Mesenchymal stem cell (in vitro differentiated cells and primary cell): Measurements from ENCODE around the gene PLA2G3.
A peak's percentile ranks its signal among the peaks of the same experiment; 100 is the strongest.

Source experiments
- DNase-seq: peaks from one replicate; pipeline ENCODE4 v3.0.0-alpha.2; 2013
- H2AFZ ChIP-seq: one replicate; pipeline ENCODE4 v1.6.1; 2013; ENCODE audit warnings: low read depth, mild to moderate bottlenecking, control low read depth, inconsistent platforms, low read length, moderate library complexity
- H2AK5ac ChIP-seq: 2 replicates; pipeline ENCODE4 v1.6.1; 2013; ENCODE audit warnings: low read length, moderate library complexity, mild to moderate bottlenecking, inconsistent platforms; ENCODE audit not compliant: severe bottlenecking
- H2BK120ac ChIP-seq: one replicate; pipeline ENCODE4 v1.6.1; 2013; ENCODE audit warnings: low read depth, mild to moderate bottlenecking, inconsistent platforms, low read length, moderate library complexity
- H2BK12ac ChIP-seq, 2 experiments: one replicate each; pipeline ENCODE4 v1.6.1; 2013; ENCODE audit warnings: inconsistent platforms in 2 of 2, low read length in 2 of 2, mild to moderate bottlenecking in 2 of 2, moderate library complexity in 2 of 2, control low read depth in 1 of 2
- H2BK15ac ChIP-seq: one replicate; pipeline ENCODE4 v1.6.1; 2013; ENCODE audit warnings: mild to moderate bottlenecking, low read depth, inconsistent platforms; ENCODE audit not compliant: poor library complexity, severe bottlenecking
- H2BK5ac ChIP-seq: 2 replicates; pipeline ENCODE4 v1.6.1; 2013; ENCODE audit warnings: low read depth, mild to moderate bottlenecking, low read length, control low read depth, inconsistent platforms; ENCODE audit not compliant: poor library complexity, severe bottlenecking
- H3K14ac ChIP-seq, 2 experiments: one replicate each; pipeline ENCODE4 v1.6.1; 2013; ENCODE audit warnings: inconsistent platforms in 2 of 2, low read length in 2 of 2, control low read depth in 1 of 2, mild to moderate bottlenecking in 1 of 2, moderate library complexity in 1 of 2
- H3K18ac ChIP-seq, 2 experiments: one replicate each; pipeline ENCODE4 v1.6.1; 2013; ENCODE audit warnings: inconsistent platforms in 2 of 2, low read length in 2 of 2, control low read depth in 1 of 2, low read depth in 1 of 2, mild to moderate bottlenecking in 1 of 2
- H3K23ac ChIP-seq, 2 experiments: one replicate each; pipeline ENCODE4 v1.6.1; 2013; ENCODE audit warnings: inconsistent platforms in 2 of 2, low read length in 2 of 2, mild to moderate bottlenecking in 2 of 2, moderate library complexity in 2 of 2, control low read depth in 1 of 2
- H3K27ac ChIP-seq: 2 replicates; pipeline ENCODE4 v1.5.1; 2013; ENCODE audit warnings: mild to moderate bottlenecking, moderate library complexity, low read length, control low read depth, inconsistent platforms; ENCODE audit not compliant: poor library complexity, severe bottlenecking
- H3K27me3 ChIP-seq, 2 experiments: 2 replicates each; pipeline versions ENCODE4 v1.6.1 to v1.7.0; 2013; ENCODE audit warnings: low read length in 2 of 2, mild to moderate bottlenecking in 2 of 2, moderate library complexity in 2 of 2, control low read depth in 1 of 2, inconsistent platforms in 1 of 2; ENCODE audit not compliant: control insufficient read depth in 1 of 2, insufficient read depth in 1 of 2
- H3K36me3 ChIP-seq, 2 experiments: 2 replicates each; pipeline versions ENCODE4 v1.6.1 to v1.7.0; 2013; ENCODE audit warnings: low read length in 2 of 2, control low read depth in 1 of 2, inconsistent platforms in 1 of 2, low read depth in 1 of 2, mild to moderate bottlenecking in 1 of 2; ENCODE audit not compliant: insufficient read depth in 2 of 2, control insufficient read depth in 1 of 2
- H3K4ac ChIP-seq, 2 experiments: one replicate each; pipeline ENCODE4 v1.6.1; 2013; ENCODE audit warnings: inconsistent platforms in 2 of 2, low read length in 2 of 2, mild to moderate bottlenecking in 2 of 2, moderate library complexity in 2 of 2, control low read depth in 1 of 2, low read depth in 1 of 2
- H3K4me1 ChIP-seq: 2 replicates; pipeline ENCODE4 v1.6.1; 2013; ENCODE audit warnings: low read depth, low read length, control low read depth; ENCODE audit not compliant: control insufficient read depth, insufficient read depth
- H3K4me2 ChIP-seq: 2 replicates; pipeline ENCODE4 v1.6.1; 2013; ENCODE audit warnings: low read length, mild to moderate bottlenecking, inconsistent platforms; ENCODE audit not compliant: poor library complexity, severe bottlenecking
- H3K4me3 ChIP-seq, 2 experiments: 2 replicates each; pipeline versions ENCODE4 v1.5.1 to v1.7.0; 2013; ENCODE audit warnings: low read length in 2 of 2, mild to moderate bottlenecking in 2 of 2, control low read depth in 1 of 2, low read depth in 1 of 2; ENCODE audit not compliant: insufficient read depth in 1 of 2
- H3K79me1 ChIP-seq: replicated peaks from 2 replicates; pipeline ENCODE4 v1.6.1; 2013; ENCODE audit warnings: mild to moderate bottlenecking, control low read depth, low read length, inconsistent platforms; ENCODE audit not compliant: poor library complexity, severe bottlenecking
- H3K9ac ChIP-seq: 2 replicates; pipeline ENCODE4 v1.7.0; 2013; ENCODE audit warnings: mild to moderate bottlenecking, low read length, moderate library complexity
- H3K9me3 ChIP-seq: 2 replicates; pipeline ENCODE4 v1.7.0; 2013; ENCODE audit warnings: mild to moderate bottlenecking, low read length; ENCODE audit not compliant: control insufficient read depth
- H4K8ac ChIP-seq: one replicate; pipeline ENCODE4 v1.6.1; 2013; ENCODE audit warnings: inconsistent platforms, mild to moderate bottlenecking, low read length, moderate library complexity
- H4K91ac ChIP-seq: one replicate; pipeline ENCODE4 v1.6.1; 2013; ENCODE audit warnings: mild to moderate bottlenecking, low read length, inconsistent platforms
- WGBS: methylation state at CpG from one replicate; pipeline ENCODE4 v1.1.7; 2013; ENCODE audit warnings: mixed read lengths; 5-methylcytosine and 5-hydroxymethylcytosine counted together

PLA2G3 gene

GRCh38 chr22:31102441-31103081, 37.7 kb downstream of the PLA2G3 start:
- Histone ChIP-seq H2AK5ac (no peak overlapping the region), H2BK12ac (peak overlapping the region; percentile 7 to 46), H2BK15ac (no peak overlapping the region), H3K14ac (no peak overlapping the region), H3K27ac (peak overlapping the region; percentile 5), H3K36me3 (peaks cover 69 to 79% of the 10 kb centered on the region in 2 experiments), H3K4me3 (peak overlapping the region in 1 of 2 experiments; percentile 1), H3K23ac (no peak overlapping the region), H2BK5ac (no peak overlapping the region), H3K18ac (peak overlapping the region; percentile 24 to 85), H3K9me3 (no peaks in the 10 kb centered on the region), H3K27me3 (no peaks in the 10 kb centered on the region), H3K9ac (peak overlapping the region; percentile 82), H3K4ac (peak overlapping the region in 1 of 2 experiments; percentile 29), H3K4me2 (no peak overlapping the region), H4K91ac (peak overlapping the region; percentile 60), H2AFZ (no peak overlapping the region), H4K8ac (no peak overlapping the region), H2BK120ac (peak overlapping the region; percentile 3), H3K79me1 (peaks cover 7% of the 10 kb centered on the region), H3K4me1 (peaks cover 37% of the 10 kb centered on the region)
- 6% methylated on average over 6 of the region's 8 CpGs for WGBS
- DNase-seq = peak; percentile 99

- peak overlapping the region; percentile 15 for H4K8ac ChIP-seq
- no peak overlapping the region for H2BK120ac ChIP-seq
- H3K27me3 ChIP-seq = no peaks in the 10 kb centered on the region
- 98% methylated on average over 16 of the region's 18 CpGs for WGBS
- no peak overlapping the region for H3K4me2 ChIP-seq
- H3K27ac ChIP-seq = no peak overlapping the region
- H3K9me3 ChIP-seq = no peaks in the 10 kb centered on the region
- peak overlapping the region; percentile 50 for H2BK15ac ChIP-seq
- no peak overlapping the region for H3K14ac ChIP-seq
- no peak overlapping the region for H3K4ac ChIP-seq
- no peak overlapping the region for H4K91ac ChIP-seq
- no peak overlapping the region for H3K18ac ChIP-seq
- H2AK5ac ChIP-seq = no peak overlapping the region
- no peak for DNase-seq
- H2AFZ ChIP-seq = no peak overlapping the region
- H2BK12ac ChIP-seq = no peak overlapping the region
- peaks cover 82 to 93% of the 10 kb centered on the region in 2 experiments for H3K36me3 ChIP-seq
- H3K4me3 ChIP-seq = no peak overlapping the region
- H3K9ac ChIP-seq = no peak overlapping the region
- no peak overlapping the region for H2BK5ac ChIP-seq
- H3K79me1 ChIP-seq = peaks cover 11% of the 10 kb centered on the region
- no peak overlapping the region for H3K23ac ChIP-seq
- peaks cover 31% of the 10 kb centered on the region for H3K4me1 ChIP-seq
Observed at GRCh38 chr22:31100762-31101525, 39.4 kb downstream of the PLA2G3 start.

- no peaks in the 10 kb centered on the region for H3K9me3 ChIP-seq
Observed at GRCh38 chr22:31099841-31100761, 40.2 kb downstream of the PLA2G3 start.

More at GRCh38 chr22:31099841-31100761, 40.2 kb downstream of the PLA2G3 start:
- Histone ChIP-seq H3K27ac (no peak overlapping the region), H3K4ac (no peak overlapping the region), H3K36me3 (peaks cover 83 to 94% of the 10 kb centered on the region in 2 experiments), H2AK5ac (no peak overlapping the region), H3K4me2 (no peak overlapping the region), H2BK12ac (no peak overlapping the region), H3K9ac (peak overlapping the region; percentile 27), H3K4me3 (no peak overlapping the region), H3K27me3 (no peaks in the 10 kb centered on the region), H2AFZ (no peak overlapping the region), H4K8ac (no peak overlapping the region), H2BK15ac (peak overlapping the region; percentile 31), H3K79me1 (peaks cover 18% of the 10 kb centered on the region), H2BK5ac (no peak overlapping the region), H4K91ac (no peak overlapping the region), H3K18ac (no peak overlapping the region), H3K23ac (no peak overlapping the region), H3K14ac (no peak overlapping the region), H3K4me1 (peaks cover 26% of the 10 kb centered on the region), H2BK120ac (no peak overlapping the region)
- no peak for DNase-seq
- WGBS = 98% methylated on average over 30 of the region's 34 CpGs
